GM21528 (cell line): ENCODE data around the gene CIAO2A.
A peak's percentile ranks its signal among the peaks of the same experiment; 100 is the strongest.
"Not testable (repeated sequence)": the region's sequence is repeated elsewhere in the genome, so short reads cannot be mapped to it uniquely, and the experiment has no call there.

ENCODE experiments used
- ATAC-seq: cut with Tn5 transposase; IDR thresholded peaks from one replicate; pipeline ENCODE4 v1.9.1; 2021; ENCODE audit warnings: mild to moderate bottlenecking, moderate library complexity; ENCODE audit not compliant: unreplicated experiment, low FRiP score

Gene CIAO2A

DNA sequence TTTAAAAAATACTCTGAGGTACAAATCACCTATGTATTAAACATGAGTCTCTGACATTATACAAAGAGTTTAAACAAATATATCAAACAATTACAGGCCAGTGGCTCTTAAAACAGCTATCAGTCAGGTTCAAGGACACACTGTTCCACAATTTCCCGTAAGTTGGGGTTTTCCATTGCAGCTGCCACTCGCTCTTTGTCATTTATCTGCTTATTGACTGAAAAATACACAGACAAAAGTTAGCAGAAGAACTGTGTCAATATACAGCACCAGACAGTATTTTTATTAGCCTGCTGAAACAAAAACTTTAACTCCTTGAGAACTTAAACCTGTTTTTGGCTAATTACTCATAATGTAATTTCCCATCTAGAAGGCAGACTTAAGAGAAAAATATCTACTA, 20.8 kb downstream of the CIAO2A start:
- ATAC-seq, result no peak

GRCh38 chr15:64071931-64072765, 21.5 kb downstream of the CIAO2A start:
- ATAC-seq, result no peak

DNA sequence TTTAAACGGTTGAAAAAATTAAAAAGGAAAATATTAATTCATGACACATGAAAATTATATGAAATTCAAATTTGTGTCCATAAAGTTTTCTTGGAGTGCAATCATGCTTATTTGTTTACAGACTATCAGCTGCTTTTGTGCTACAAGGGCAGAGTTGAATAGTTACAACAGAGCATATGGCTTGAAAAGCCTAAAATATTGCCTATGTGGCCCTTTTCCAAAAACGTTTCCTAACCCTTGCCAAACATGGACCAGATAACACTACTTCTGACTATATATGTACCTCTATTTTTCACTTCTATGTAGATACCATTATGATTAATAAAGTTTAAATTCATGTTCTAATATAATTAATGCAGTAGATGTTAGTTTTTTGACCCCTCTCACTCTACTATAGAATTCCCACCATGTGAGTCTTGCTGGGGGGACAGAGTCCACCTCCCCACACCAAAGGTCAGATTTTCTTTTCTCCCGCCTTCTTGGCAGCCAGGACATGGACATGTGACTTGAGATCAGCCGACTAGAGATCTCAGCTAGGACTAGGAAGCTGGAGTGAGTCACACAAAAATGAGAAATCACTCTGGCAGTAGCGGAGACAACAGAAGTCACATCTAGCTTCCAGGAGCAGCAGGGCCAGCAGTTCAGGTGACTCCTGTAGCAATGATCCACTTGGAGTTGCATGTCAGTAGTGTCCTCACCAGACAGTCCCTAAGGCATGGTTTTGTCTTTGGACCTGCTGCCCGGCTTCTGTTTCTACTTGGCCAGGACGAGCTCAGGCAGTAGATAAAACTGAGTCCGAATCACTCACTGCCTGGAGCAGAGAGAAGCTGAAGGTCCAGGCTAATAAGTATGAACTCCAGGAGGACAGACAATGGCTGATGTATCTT, 22.4 kb downstream of the CIAO2A start:
- no peak for ATAC-seq

DNA sequence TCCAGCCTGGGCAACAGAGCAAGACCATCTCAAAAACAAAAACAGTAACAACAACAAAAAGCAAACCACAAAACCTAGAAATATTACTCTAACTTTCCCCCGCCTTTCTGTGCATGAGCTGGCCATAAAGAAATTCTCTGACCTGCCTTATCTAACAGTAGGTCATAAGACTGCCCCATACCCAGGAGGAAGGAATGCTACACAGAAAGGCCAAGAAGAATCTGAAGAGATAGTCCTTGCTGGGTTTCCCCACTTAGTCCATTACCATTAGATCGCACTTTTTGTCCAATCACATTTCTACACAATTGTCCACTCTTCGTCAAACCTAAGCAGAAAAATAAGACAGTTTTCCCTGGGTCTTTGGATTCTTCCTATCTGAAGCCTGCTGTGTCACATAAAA, 23.5 kb downstream of the CIAO2A start:
- ATAC-seq, result no peak

DNA sequence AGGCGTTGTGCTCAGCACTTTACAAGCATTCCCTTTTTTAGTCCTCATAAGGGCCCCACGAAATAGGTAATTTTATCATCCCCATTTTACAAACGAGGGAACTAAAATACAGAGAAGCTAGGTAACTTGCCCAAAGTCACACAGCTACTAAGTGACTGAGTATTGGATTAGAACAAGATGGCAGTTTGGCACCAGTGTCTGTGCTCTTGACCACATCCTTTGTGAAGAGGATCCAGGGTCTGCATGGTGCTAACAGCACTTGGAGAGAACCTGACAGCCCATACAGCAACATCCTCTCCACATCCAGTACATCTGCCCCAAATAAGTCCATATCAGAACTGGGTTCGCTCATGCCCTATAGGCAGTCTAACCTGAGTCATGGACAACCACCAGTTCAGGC, 25.5 kb downstream of the CIAO2A start:
- ATAC-seq, result no peak

DNA sequence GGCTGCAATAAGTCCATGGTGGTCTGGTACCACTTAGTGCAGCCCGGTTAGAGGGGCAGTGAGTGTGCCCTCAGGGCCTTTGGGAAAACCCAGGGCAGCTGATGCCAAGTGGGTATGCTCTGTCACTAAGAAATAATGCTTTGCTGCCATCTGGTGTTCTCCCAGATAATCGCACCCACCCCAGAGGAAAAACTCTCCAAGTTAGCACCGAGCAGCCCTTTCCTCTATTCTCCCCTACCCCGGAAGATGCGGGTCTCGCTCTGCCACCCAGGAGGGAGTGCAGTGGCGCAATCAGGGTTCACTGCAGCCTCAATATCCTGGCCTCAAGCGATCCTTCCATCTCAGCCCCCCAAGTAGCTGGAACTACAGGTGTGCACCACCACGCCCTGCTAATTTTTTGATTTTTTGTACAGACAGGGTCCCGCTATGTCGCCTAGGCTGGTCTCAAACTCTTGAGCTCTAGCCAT, 26.0 kb downstream of the CIAO2A start:
- peak; percentile 60 for ATAC-seq

DNA sequence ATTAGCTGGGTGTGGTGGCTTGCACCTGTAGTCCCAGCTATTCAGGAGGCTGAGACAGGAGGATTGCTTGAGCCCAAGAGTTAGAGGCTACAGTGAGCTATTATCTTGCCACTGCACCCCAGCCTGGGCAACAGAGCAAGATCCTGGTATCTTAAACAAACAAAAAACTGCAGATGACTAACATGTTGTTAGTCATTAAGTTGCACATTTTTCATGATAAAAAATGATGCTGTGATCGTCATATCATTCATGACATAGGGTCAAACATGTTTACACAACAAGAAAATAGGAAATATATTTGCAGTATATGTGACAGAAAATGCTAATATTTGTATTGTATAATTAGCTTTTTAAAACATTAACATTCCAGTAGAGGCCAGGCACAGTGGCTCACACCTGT, 27.2 kb downstream of the CIAO2A start:
- ATAC-seq, result no peak

GRCh38 chr15:64060716-64061115, 32.9 kb downstream of the CIAO2A start:
- ATAC-seq, result no peak

DNA sequence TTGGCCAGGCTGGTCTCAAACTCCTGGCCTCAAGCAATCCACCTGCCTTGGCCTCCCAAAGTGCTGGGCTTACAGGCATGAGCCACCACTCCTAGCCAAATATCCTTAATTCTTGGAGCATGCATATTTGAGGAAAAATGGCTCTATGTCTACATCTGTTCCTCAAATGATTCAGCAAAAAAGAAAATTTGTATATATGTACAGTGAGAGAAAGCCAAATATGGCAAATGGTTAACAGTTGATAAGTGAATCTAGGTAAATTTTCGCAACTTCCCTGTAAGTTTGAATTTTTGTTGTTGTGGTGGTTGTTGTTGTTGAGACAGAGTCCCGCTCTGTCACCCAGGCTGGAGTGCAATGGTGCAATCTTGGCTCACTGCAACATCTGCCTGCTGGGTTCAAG, 34.5 kb downstream of the CIAO2A start:
- ATAC-seq, result not testable (repeated sequence)

DNA sequence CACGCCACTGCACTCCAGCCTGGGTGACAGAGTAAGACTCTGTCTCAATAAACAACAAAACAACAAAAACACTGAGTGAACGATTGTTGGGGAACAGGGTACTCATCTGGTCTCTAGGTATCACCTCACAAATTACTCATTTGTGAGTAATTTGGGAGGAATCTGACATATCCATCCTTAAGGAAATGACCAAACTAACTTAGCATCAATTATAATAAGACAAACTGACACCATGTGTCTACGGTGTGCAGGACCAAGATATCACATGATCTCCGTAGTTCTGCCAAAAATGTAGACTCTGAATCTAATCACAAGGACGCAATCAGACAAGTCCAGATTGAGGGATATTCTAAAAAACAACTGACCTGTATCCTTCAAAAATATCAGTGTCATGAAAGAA, 35.4 kb downstream of the CIAO2A start:
- ATAC-seq, result no peak

- ATAC-seq, result not testable (repeated sequence)
Observed at GRCh38 chr15:64053674-64054073, 40.0 kb downstream of the CIAO2A start.

DNA sequence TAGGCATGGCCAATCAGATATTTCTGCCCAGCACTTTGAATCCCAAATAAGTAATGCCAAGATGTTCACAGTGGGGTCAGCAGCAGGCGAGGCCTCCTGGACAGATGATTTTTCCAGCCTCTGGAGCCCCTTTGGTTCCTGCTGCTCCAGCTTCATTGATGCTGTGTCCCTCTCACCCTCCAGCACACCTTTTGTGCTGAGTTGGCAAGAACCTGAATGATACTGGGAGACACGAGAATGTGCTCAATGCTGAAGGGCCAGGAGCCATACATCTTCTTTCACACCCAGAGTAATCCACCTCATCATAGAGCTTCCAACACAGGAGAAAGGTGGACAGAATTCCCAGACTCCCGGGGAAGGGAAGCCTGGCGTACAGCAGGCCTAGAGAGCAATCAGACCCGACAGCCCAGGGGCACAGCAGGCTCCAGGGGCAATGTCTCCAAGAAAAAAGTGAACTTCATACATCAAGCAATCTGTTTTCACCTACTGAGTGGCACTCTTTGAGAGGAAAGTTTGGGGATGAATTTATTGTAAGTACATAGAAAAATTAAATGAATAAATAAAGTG, 40.6 kb downstream of the CIAO2A start:
- ATAC-seq, result no peak

GRCh38 chr15:64051407-64052259, 42.0 kb downstream of the CIAO2A start:
- ATAC-seq, result no peak

DNA sequence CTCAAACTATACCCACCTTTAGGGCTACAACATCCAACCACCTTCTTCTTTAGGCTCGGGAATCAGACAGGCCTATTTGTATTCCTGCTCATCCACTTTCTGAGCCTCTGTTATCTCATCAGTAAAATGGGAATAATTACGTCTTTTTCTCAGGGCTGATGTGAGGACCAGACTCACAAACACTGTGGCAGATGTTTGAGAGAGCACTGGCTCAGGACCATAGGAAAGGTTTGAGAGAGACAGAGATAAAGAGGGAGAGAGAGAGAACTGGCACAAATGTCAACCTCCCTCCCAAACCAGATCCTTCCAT, 42.6 kb downstream of the CIAO2A start:
- ATAC-seq, result no peak

DNA sequence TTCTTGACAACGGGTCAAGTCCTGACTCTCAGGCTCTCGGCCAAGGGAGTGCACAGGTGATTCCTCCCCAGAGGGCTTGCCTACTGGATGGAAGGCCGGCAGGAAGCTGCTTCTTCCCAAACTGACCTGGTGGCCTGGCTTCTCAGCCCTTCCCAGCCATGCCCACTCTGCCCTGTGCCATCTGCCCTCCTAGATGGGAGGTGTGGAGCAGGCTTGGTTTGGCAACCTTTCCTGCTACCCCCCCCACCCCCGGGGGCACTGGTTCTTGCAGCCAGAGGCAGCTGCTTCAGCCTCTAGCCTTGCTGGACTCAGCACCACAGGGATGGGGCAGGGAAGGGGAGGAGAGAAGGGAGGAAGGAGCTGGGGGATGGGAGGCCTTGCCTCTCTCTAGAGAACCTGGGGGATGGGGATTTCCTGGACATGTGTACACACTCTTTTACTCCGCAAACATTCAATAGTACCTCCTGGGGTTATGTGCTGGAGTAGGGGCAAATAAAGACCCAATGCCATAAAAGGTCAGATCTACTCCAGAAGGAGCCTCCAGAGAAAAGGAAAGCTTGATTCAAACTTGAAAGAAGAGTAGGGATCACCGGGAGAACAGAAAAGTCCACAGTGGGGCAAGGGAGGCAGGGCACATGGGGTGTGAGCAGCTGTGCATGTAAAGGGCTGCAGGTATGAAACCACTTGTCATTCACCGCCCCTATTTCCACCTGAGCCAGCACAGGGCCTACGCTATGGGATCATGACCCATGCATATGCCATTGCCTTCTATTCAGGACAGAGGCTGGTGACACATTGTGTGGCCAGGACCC, 43.2 kb downstream of the CIAO2A start:
- ATAC-seq, result no peak

DNA sequence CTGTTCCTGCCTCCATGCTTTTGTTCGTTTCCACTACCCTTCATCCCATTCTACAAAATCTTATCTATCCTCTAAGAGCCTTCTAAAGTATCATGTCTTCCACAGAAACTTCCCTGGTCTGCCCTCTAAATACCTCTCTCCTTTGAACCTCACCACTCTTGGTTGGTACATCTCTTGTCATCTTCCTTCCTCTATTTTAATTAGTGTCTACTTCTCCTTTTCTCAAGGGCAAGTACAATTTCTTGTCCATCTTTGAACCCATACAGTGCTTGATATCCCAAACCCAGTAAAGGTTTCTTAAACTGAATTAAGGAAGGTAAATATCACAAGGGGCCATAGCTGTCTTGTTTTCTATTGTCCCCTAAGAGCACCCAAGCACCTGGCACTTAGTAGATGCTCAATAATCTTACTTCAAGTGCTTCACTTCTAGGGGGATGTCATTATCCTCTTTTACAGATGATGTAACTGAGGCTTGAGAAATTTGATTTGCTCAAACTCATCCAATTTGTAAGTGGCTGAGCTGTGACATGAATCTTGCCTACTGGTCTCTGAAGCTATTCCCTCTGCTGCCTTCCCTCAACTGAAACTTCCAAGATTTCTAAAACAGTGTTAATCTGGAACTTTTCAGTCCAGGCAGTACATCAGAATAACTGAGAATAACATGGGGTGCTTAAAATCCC, 44.7 kb downstream of the CIAO2A start:
- no peak for ATAC-seq

- peak; percentile 60 for ATAC-seq
Observed at GRCh38 chr15:64046421-64047153, 47.1 kb downstream of the CIAO2A start, which contains the start of gene DAPK2. DAPK2 (minus strand) TSS chr15:64046485; CDS start chr15:64040261, 6,224 bp downstream.

DNA sequence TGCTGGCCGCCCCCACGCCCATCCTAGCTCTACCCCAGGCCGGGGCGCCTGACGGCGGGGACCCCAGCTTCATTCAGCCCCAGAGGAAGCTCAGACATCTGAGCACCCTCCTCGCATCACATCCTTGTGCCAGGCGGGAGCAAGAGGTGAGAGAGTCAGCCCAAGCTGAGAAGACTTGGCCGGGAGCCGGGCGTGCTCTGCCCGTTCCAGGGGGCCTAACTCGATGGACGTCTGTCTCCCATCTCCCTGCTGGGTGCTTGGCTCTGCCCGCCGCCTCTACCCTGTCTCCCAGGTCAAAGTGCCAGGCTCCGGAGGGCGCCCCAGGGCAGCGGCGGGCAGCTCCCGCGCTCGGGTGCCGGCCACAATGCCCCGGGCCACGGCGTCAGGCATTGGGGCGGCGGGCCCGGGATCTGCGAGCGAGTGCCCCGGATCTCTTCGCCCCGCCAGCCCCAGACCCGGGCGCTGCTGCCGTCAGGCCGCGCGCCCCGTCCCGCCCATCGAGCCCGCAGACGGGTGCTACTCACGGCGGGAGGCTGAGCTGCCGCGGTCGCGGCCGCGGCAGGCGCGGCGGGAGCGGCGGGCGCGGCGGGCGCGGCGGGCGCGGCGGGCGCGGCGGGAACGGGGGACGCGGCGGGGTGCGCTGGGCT, 47.7 kb downstream of the CIAO2A start:
- ATAC-seq, result peak; percentile 21
